ENCODE results near the gene LTK. TPM values are rescaled to one million over a fixed set of nuclear protein-coding genes. Genes with fewer than 3 reads are reported as not detected.

The LTK gene
- total RNA-seq: 0.17 and 0.63 TPM in 2 replicates

GRCh38 chr15:41513506-41514227 is at the start of gene LTK:
Gene LTK (minus strand): TSS chr15:41513827. CDS start chr15:41513709, 118 bp downstream.

GRCh38 chr15:41558400-41559238 is 45.0 kb upstream of the LTK start, which contains the start of gene TYRO3:
Gene TYRO3 (plus strand): TSS chr15:41559212. CDS start chr15:41559258, 46 bp downstream.

GRCh38 chr15:41493205-41493901 is 20.3 kb downstream of the LTK start, which contains the start of gene ITPKA:
Gene ITPKA (plus strand): TSS chr15:41493874. CDS start chr15:41493928, 54 bp downstream.

Other genes starting within 250 kb of the LTK start
- 0.17 and 1.3 TPM in 2 replicates for gene OIP5, start 181.2 kb downstream of the LTK start, total RNA-seq
- 11.1 and 11.7 TPM in 2 replicates for gene NUSAP1, start 180.9 kb downstream of the LTK start, total RNA-seq
- gene NDUFAF1, start 111.3 kb downstream of the LTK start, total RNA-seq: 13.7 and 25.8 TPM in 2 replicates
- 8.2 and 15.0 TPM in 2 replicates for gene RTF1, start 96.7 kb downstream of the LTK start, total RNA-seq
- 5.2 TPM in 2 replicates for gene ITPKA, start 20.0 kb downstream of the LTK start, total RNA-seq
- 13.7 and 16.0 TPM in 2 replicates for gene RPAP1, start 30.4 kb upstream of the LTK start, total RNA-seq
- gene TYRO3, start 45.4 kb upstream of the LTK start, total RNA-seq: 11.8 and 16.9 TPM in 2 replicates
- gene MGA, start 146.6 kb upstream of the LTK start, total RNA-seq: 21.1 and 40.4 TPM in 2 replicates